Smooth muscle cell of bladder (primary cell): ENCODE results near the gene GART. TPM values are rescaled to one million over a fixed set of nuclear protein-coding genes. Genes with fewer than 3 reads are reported as not detected.

Experiments
- total RNA-seq: library from RNA; depleted of rRNA; stranded (reverse); fragments of >200 nt; gene quantifications from 2 replicates; pipeline ENCODE4 v1.2.3, GENCODE V29; 2014

GART gene
- total RNA-seq = 39.4 and 43.0 TPM in 2 replicates

GRCh38 chr21:33541756-33542639, at the start of gene GART:
GART (minus strand) TSS chr21:33542117; CDS start chr21:33539315, 2,802 bp downstream.

GRCh38 chr21:33588485-33589335, 46.8 kb upstream of the GART start, which contains the start of gene DONSON:
DONSON (minus strand) TSS chr21:33588684; CDS start chr21:33588641, 43 bp downstream.

GRCh38 chr21:33542640-33543504, 955 bp upstream of the GART start, which contains the start of gene SON:
SON (plus strand) TSS chr21:33543038; CDS start chr21:33543093, 55 bp downstream.

GRCh38 chr21:33491373-33492102, 50.4 kb downstream of the GART start, which contains the start of gene DNAJC28:
DNAJC28 (minus strand) TSS chr21:33491716; CDS start chr21:33489393, 2,323 bp downstream.

GRCh38 chr21:33479679-33480480, 62.0 kb downstream of the GART start, which contains the start of gene TMEM50B:
TMEM50B (minus strand) TSS chr21:33479974; CDS start chr21:33468885, 11,089 bp downstream.

Other genes with a start within 250 kb of the GART start
- gene IFNAR1, start 217.1 kb downstream of the GART start, total RNA-seq = 10.1 and 15.9 TPM in 2 replicates
- 51.2 and 69.2 TPM in 2 replicates for gene IFNGR2, start 138.7 kb downstream of the GART start, total RNA-seq
- gene TMEM50B, start 62.1 kb downstream of the GART start, total RNA-seq = 22.0 and 32.1 TPM in 2 replicates
- 1.4 and 1.5 TPM in 2 replicates for gene DNAJC28, start 50.4 kb downstream of the GART start, total RNA-seq
- 104 and 115 TPM in 2 replicates for gene SON, start 921 bp upstream of the GART start, total RNA-seq
- 8.7 and 9.8 TPM in 2 replicates for gene DONSON, start 46.6 kb upstream of the GART start, total RNA-seq
- 24.7 and 27.9 TPM in 2 replicates for gene CRYZL1, start 99.6 kb upstream of the GART start, total RNA-seq
- 40.2 and 45.0 TPM in 2 replicates for gene ITSN1, start 100.4 kb upstream of the GART start, total RNA-seq